ENCODE results near the gene TTLL12. TPM values are rescaled to one million over a fixed set of nuclear protein-coding genes. Genes with fewer than 3 reads are reported as not detected.
A peak's percentile ranks its signal among the peaks of the same experiment; 100 is the strongest.

TTLL12 gene
- total and polyA plus RNA-seq, 4 experiments from 2014 or later, result 20.8 to 29.6 (median 28.6) TPM

DNA sequence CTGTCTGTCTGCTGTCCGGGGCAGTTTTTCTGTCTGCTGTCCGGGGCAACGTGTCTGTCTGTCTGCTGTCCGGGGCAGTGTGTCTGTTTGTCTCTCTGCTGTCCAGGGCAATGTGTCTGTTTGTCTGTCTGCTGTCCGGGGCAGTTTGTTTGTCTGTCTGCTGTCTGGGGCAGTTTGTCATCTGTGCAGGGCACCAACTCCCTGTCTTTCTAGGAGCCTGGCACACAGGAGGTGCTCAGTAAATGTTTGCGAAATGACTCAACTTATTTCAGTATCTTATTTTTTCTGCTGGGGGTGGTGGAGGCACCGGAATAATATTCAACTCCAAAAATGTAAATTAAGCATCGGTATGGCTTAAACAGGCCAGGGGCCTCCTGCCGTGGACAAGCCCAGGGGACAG lies 12.0 kb upstream of the TTLL12 start:
- H3K4me1 Mint-ChIP-seq, result peaks cover 0 to 4% (median 0%) of the 10 kb centered on the region in 4 donors
- no peak overlapping the region for H3K27ac ChIP-seq (ENCODE audit: low read depth, low read length)
- H3K36me3 ChIP-seq (ENCODE audit: insufficient read depth, low read length), result no peaks in the 10 kb centered on the region
- intact Hi-C loops (cut with micrococcal nuclease), result no loop called here
- H3K27ac Mint-ChIP-seq, result peak overlapping the region in 1 of 7 donors; percentile 65
- no peaks in the 10 kb centered on the region for H3K27me3 ChIP-seq (ENCODE audit: insufficient read depth, low read length)
- H3K4me3 Mint-ChIP-seq, result no peak overlapping the region
- H3K36me3 Mint-ChIP-seq, result no peaks in the 10 kb centered on the region
- no peak for DNase-seq
- H3K4me3 ChIP-seq (ENCODE audit: low read length in 2 of 2), result no peak overlapping the region
- POLR2A ChIA-PET (ENCODE audit: partially characterized antibody), result no interaction called here
- CTCF ChIA-PET (ENCODE audit: partially characterized antibody), result no interaction called here
- H3K9me3 Mint-ChIP-seq, result peaks cover 0 to 2% (median 0%) of the 10 kb centered on the region in 8 donors
- H3K4me1 ChIP-seq (ENCODE audit: insufficient read depth, low read length), result no peaks in the 10 kb centered on the region
- no peaks in the 10 kb centered on the region for H3K9me3 ChIP-seq (ENCODE audit: control insufficient read depth in 1 of 2, low read length in 2 of 2)
- peaks cover 2 to 4% of the 10 kb centered on the region in 2 donors for H3K27me3 Mint-ChIP-seq

- Mint-ChIP-seq H3K27ac (peak overlapping the region in 1 of 7 donors; percentile 61), H3K9me3 (peaks cover 0 to 2% (median 0%) of the 10 kb centered on the region in 8 donors), H3K36me3 (no peaks in the 10 kb centered on the region), H3K4me3 (no peak overlapping the region), H3K4me1 (peaks cover 0 to 4% (median 0%) of the 10 kb centered on the region in 4 donors), H3K27me3 (peaks cover 2 to 4% of the 10 kb centered on the region in 2 donors)
- Histone ChIP-seq H3K9me3 (ENCODE audit: control insufficient read depth in 1 of 2, low read length in 2 of 2) (no peaks in the 10 kb centered on the region), H3K36me3 (ENCODE audit: insufficient read depth, low read length) (no peaks in the 10 kb centered on the region), H3K4me1 (ENCODE audit: insufficient read depth, low read length) (no peaks in the 10 kb centered on the region), H3K4me3 (ENCODE audit: low read length in 2 of 2) (no peak overlapping the region), H3K27ac (ENCODE audit: low read depth, low read length) (no peak overlapping the region), H3K27me3 (ENCODE audit: insufficient read depth, low read length) (no peaks in the 10 kb centered on the region)
- ChIA-PET CTCF (ENCODE audit: partially characterized antibody) (no interaction called here), POLR2A (ENCODE audit: partially characterized antibody) (no interaction called here)
- no peak for DNase-seq
- intact Hi-C loops (cut with micrococcal nuclease), result no loop called here
These were observed 11.2 kb upstream of the TTLL12 start for GRCh38 chr22:43198126-43198525.

DNA sequence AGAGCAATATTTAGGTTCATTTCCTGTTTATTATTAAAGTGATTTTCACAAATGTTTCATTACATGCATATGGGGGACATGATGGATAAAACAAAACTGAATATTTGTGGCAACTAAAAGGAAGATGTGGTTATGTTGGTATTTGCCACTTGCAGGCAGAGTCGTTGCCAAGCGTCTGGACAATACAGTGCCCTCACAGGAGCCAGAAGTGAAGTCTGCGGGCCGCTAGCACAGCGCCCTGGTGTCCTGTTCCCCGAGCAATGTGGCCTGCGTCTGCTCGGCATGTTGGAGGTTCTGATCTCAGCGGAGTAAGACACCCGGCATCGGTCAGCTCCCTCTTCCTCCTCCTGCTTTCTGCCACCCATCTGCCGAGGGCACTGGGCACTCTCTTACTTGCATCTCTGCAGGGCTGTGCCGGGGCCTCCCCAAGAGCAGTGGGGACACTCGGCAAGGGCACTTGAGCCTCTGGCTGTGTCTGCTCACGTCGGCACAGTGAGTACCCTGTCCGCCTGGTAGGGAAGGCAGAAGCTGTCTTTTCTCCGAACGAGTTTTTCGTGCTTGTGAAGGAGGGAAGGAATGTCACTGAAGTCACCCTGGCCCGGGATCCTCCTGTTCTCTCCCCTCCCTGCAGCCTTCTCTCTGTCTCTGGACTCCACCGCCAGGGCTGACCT lies 10.5 kb upstream of the TTLL12 start:
- Histone ChIP-seq H3K27ac (ENCODE audit: low read depth, low read length) (no peak overlapping the region), H3K27me3 (ENCODE audit: insufficient read depth, low read length) (no peaks in the 10 kb centered on the region), H3K36me3 (ENCODE audit: insufficient read depth, low read length) (no peaks in the 10 kb centered on the region), H3K4me1 (ENCODE audit: insufficient read depth, low read length) (no peaks in the 10 kb centered on the region), H3K4me3 (ENCODE audit: low read length in 2 of 2) (no peak overlapping the region), H3K9me3 (ENCODE audit: control insufficient read depth in 1 of 2, low read length in 2 of 2) (no peaks in the 10 kb centered on the region)
- H3K4me1 Mint-ChIP-seq, result no peaks in the 10 kb centered on the region
- no peaks in the 10 kb centered on the region for H3K36me3 Mint-ChIP-seq
- intact Hi-C loops (cut with micrococcal nuclease), result no loop called here
- ChIA-PET CTCF (ENCODE audit: partially characterized antibody) (no interaction called here), POLR2A (ENCODE audit: partially characterized antibody) (no interaction called here)
- peaks cover 0 to 2% (median 0%) of the 10 kb centered on the region in 8 donors for H3K9me3 Mint-ChIP-seq
- no peak overlapping the region for H3K27ac Mint-ChIP-seq
- DNase-seq, result no peak
- H3K27me3 Mint-ChIP-seq, result peaks cover 2 to 4% of the 10 kb centered on the region in 2 donors
- H3K4me3 Mint-ChIP-seq, result no peak overlapping the region

- peak overlapping the region in 1 of 8 donors; percentile 20 for H3K4me3 Mint-ChIP-seq
- no peaks in the 10 kb centered on the region for H3K27me3 ChIP-seq (ENCODE audit: insufficient read depth, low read length)
- peaks cover 0 to 15% (median 8%) of the 10 kb centered on the region in 4 donors for H3K4me1 Mint-ChIP-seq
- H3K27ac Mint-ChIP-seq, result peak overlapping the region in 1 of 7 donors; percentile 70
- no peak overlapping the region for H3K27ac ChIP-seq (ENCODE audit: low read depth, low read length)
- no peaks in the 10 kb centered on the region for H3K36me3 ChIP-seq (ENCODE audit: insufficient read depth, low read length)
- CTCF ChIA-PET (ENCODE audit: partially characterized antibody), result no interaction called here
- H3K9me3 ChIP-seq (ENCODE audit: control insufficient read depth in 1 of 2, low read length in 2 of 2), result no peaks in the 10 kb centered on the region
- H3K36me3 Mint-ChIP-seq, result peaks cover 0 to 6% of the 10 kb centered on the region in 2 donors
- H3K27me3 Mint-ChIP-seq, result peaks cover 2 to 3% of the 10 kb centered on the region in 2 donors
- no peak for DNase-seq
- peaks cover 8% of the 10 kb centered on the region for H3K4me1 ChIP-seq (ENCODE audit: insufficient read depth, low read length)
- H3K4me3 ChIP-seq (ENCODE audit: low read length in 2 of 2), result no peak overlapping the region
- peaks cover 0 to 2% (median 0%) of the 10 kb centered on the region in 8 donors for H3K9me3 Mint-ChIP-seq
- intact Hi-C loops (cut with micrococcal nuclease), result no loop called here
- POLR2A ChIA-PET (ENCODE audit: partially characterized antibody), result no interaction called here
These were observed 4.9 kb upstream of the TTLL12 start for GRCh38 chr22:43191831-43192230.

DNA sequence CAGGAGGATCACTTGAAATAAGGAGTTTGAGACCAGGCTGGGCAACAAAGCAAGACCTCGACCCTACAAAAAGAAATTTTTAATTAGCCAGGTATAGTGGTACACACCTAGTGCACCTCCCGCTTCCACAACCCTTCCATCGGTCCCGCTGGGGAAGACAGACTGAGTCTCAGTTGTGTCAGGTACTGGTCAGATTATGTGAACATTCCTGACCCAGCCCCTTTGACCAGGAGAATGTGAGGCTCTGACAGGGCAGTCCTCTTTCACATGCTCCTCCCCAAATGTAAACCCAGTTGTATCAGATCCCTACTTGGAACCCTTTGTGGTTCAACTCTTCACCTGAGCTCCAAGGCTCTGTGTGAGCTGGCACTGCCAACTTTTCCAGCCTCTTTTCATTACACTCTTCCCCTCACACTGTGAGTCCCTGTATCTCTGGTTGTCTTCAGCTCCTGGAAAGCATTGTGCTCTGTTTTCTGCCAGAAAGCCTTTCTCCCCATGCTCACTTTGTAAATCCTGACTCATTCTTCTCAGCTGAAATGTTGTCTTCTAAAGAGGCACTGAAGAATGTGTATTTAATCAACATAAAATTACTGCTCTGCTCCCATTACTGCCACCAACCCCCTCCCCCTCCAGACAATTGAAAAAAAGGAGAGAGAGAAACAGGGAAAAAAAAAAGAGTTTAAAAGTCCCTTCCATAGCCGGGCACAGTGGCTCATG lies 2.1 kb upstream of the TTLL12 start:
- Mint-ChIP-seq H3K4me3 (peak overlapping the region in 7 of 8 donors; percentile 14 to 79 (median 56)), H3K9me3 (peaks cover 0 to 2% (median 0%) of the 10 kb centered on the region in 8 donors), H3K36me3 (peaks cover 0 to 6% of the 10 kb centered on the region in 2 donors), H3K27me3 (peaks cover 0 to 3% of the 10 kb centered on the region in 2 donors), H3K4me1 (peaks cover 4 to 38% (median 18%) of the 10 kb centered on the region in 4 donors), H3K27ac (peak overlapping the region; percentile 80 to 95 (median 88))
- ChIA-PET POLR2A (ENCODE audit: partially characterized antibody) (interaction anchor here (1.9 kb wide), 1 partner anchor 75 kb away, joined by 13 read pairs; no protein-coding TSS in a partner anchor), CTCF (ENCODE audit: partially characterized antibody) (interaction anchor here (2.5 kb wide), 1 partner anchor 157 kb away, joined by 10 read pairs; no protein-coding TSS in a partner anchor)
- intact Hi-C loops (cut with micrococcal nuclease), result loop anchor here (5.0 kb wide), 1 partner anchor 1513 kb away; the partner anchor contains the start of gene PRR5
- DNase-seq, result no peak
- H3K4me1 ChIP-seq (ENCODE audit: insufficient read depth, low read length), result peaks cover 24% of the 10 kb centered on the region
- no peaks in the 10 kb centered on the region for H3K9me3 ChIP-seq (ENCODE audit: control insufficient read depth in 1 of 2, low read length in 2 of 2)
- no peaks in the 10 kb centered on the region for H3K27me3 ChIP-seq (ENCODE audit: insufficient read depth, low read length)
- H3K27ac ChIP-seq (ENCODE audit: low read depth, low read length), result peak overlapping the region; percentile 96
- no peaks in the 10 kb centered on the region for H3K36me3 ChIP-seq (ENCODE audit: insufficient read depth, low read length)
- H3K4me3 ChIP-seq (ENCODE audit: low read length in 2 of 2), result no peak overlapping the region

DNA sequence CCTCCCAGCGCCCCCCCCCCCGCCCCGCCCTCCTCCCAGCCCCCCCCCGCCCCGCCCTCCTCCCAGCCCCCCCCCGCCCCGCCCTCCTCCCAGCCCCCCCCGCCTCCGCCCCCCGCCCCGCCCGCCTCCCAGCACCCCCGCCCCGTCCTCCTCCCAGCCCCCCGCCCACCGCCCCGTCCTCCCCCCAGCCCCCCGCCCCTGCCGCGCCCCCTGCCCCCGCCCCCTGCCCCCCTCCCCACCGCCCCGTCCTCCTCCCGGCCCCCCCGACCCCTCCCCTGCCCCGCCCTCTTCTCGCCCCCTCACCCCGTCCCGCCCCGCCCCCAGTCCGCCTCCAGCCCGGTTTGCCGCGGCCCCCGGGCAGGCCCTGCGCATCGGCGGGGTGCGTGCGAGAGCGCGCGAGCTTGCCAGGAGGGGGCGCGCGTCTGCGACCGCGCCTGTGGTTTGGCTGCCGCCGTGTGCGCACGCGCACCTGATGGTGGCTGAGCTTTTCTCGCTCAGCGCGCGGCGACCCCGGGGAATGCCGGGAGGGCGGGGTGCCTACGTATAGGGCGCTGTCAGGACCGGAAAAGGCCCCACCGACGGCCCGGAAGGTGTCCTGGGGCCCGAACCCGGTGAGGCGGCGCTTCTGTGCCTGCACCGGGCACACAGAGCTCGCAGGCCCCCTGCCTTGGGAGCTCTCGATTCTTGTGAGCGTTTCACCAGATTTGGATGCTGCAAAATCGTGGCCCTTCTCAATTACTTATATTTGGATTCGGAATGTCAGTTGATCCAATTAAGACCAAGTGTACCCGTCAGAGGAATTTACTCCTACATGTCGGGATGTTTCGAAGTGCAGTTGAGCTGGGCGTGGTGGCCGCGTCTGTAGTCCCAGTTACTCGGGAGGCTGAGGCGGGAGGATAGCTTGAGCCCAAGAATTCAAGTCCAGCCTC lies 501 bp upstream of the TTLL12 start:
- peak; percentile 94 to 97 (median 97) for DNase-seq
- H3K27ac ChIP-seq (ENCODE audit: low read depth, low read length), result peak overlapping the region; percentile 96
- no peaks in the 10 kb centered on the region for H3K9me3 ChIP-seq (ENCODE audit: control insufficient read depth in 1 of 2, low read length in 2 of 2)
- intact Hi-C loops (cut with micrococcal nuclease), result loop anchor here (1.0 to 5.0 kb wide), 7 partner anchors 35 to 1515 kb away; partner anchors contain the start of genes ARFGAP3, MCAT, PACSIN2 and PRR5
- no peaks in the 10 kb centered on the region for H3K27me3 ChIP-seq (ENCODE audit: insufficient read depth, low read length)
- ChIA-PET CTCF (ENCODE audit: partially characterized antibody) (interaction anchor here (0.7 to 2.5 kb wide), 8 partner anchors 11 to 159 kb away, joined by 3 to 10 read pairs (median 3); partner anchors contain the start of genes MCAT and TSPO), POLR2A (ENCODE audit: partially characterized antibody) (interaction anchor here (0.6 to 2.8 kb wide), 18 partner anchors 13 to 625 kb away, joined by 3 to 28 read pairs (median 3); partner anchors contain the start of genes ARFGAP3, EFCAB6, MCAT and PACSIN2)
- peaks cover 24% of the 10 kb centered on the region for H3K4me1 ChIP-seq (ENCODE audit: insufficient read depth, low read length)
- Mint-ChIP-seq H3K36me3 (peaks cover 0 to 8% of the 10 kb centered on the region in 2 donors), H3K4me1 (peaks cover 4 to 44% (median 18%) of the 10 kb centered on the region in 4 donors), H3K27ac (peak overlapping the region; percentile 96 to 99 (median 98)), H3K9me3 (peaks cover 0 to 2% (median 0%) of the 10 kb centered on the region in 8 donors), H3K4me3 (peak overlapping the region; percentile 82 to 87 (median 83)), H3K27me3 (peaks cover 0 to 3% of the 10 kb centered on the region in 2 donors)
- H3K36me3 ChIP-seq (ENCODE audit: insufficient read depth, low read length), result no peaks in the 10 kb centered on the region
- peak overlapping the region; percentile 39 to 58 for H3K4me3 ChIP-seq (ENCODE audit: low read length in 2 of 2)

Data from CD4-positive, alpha-beta memory T cell (primary cell).